H1 (cell line): Measurements from ENCODE around the gene DIDO1. TPM values are rescaled to one million over a fixed set of nuclear protein-coding genes. Genes with fewer than 3 reads are reported as not detected.

ENCODE experiments used
- CTCF ChIA-PET: fragments of 300-600 bp; sonication (Branson Sonifier 250); formaldehyde crosslinking; loops from one replicate; lab custom pipeline; 2021; ENCODE audit not compliant: partially characterized antibody; lab: Charles Lee
- POLR2A ChIA-PET: fragments of 300-600 bp; sonication (Branson Sonifier 250); formaldehyde crosslinking; loops from one replicate; lab custom pipeline; 2021; ENCODE audit warnings: inconsistent platforms; ENCODE audit not compliant: partially characterized antibody; lab: Charles Lee
- DNase-seq, 2 experiments: peaks; one replicate each; pipeline versions ENCODE4 v3.0.0 to v3.0.0-alpha.2; 2010 to 2022; ENCODE audit warnings: low spot score in 2 of 2, low read depth in 1 of 2, mixed read lengths in 1 of 2
- FAIRE-seq: peaks from 2 replicates; lab custom pipeline; 2011; peaks lifted over from hg19 to GRCh38; lab: Jason Lieb, UNC
- H2AFZ ChIP-seq: 2 replicates; pipeline ENCODE4 v1.8.1; 2012; ENCODE audit warnings: low read length, inconsistent platforms
- H2AK5ac ChIP-seq: 2 replicates; pipeline ENCODE4 v1.6.1; 2013; ENCODE audit warnings: low read depth, low read length
- H2BK120ac ChIP-seq: replicated peaks from 2 replicates; pipeline ENCODE3; 2013; ENCODE audit warnings: low read depth, low read length, inconsistent platforms
- H2BK12ac ChIP-seq: 2 replicates; pipeline ENCODE4 v1.6.1; 2013; ENCODE audit warnings: low read depth, low read length
- H2BK15ac ChIP-seq: 2 replicates; pipeline ENCODE4 v1.6.1; 2013; ENCODE audit warnings: low read length
- H2BK20ac ChIP-seq: 2 replicates; pipeline ENCODE4 v1.6.1; 2013; ENCODE audit warnings: low read length
- H2BK5ac ChIP-seq: 2 replicates; pipeline ENCODE4 v1.6.1; 2013; ENCODE audit warnings: low read depth, low read length
- H3K14ac ChIP-seq: 2 replicates; pipeline ENCODE4 v1.6.1; 2013; ENCODE audit warnings: inconsistent platforms; ENCODE audit not compliant: insufficient read length
- H3K18ac ChIP-seq: 2 replicates; pipeline ENCODE4 v1.6.1; 2013; ENCODE audit warnings: low read length; ENCODE audit errors: extremely low read depth
- H3K23ac ChIP-seq: 2 replicates; pipeline ENCODE4 v1.6.1; 2013; ENCODE audit warnings: inconsistent platforms; ENCODE audit not compliant: insufficient read length
- H3K23me2 ChIP-seq: 2 replicates; pipeline ENCODE4 v1.6.1; 2013; ENCODE audit warnings: low read depth, low read length
- H3K27ac ChIP-seq: 2 replicates; pipeline ENCODE4 v1.6.1; 2011; ENCODE audit warnings: low read depth, low read length, inconsistent platforms
- H3K27me3 ChIP-seq, 4 experiments: replicated peaks in 1 of 4; 1 replicate in 1 of 4; 2 replicates in 3 of 4; pipeline versions ENCODE4 v1.6.1 to v1.8.1; 2011 to 2013; ENCODE audit warnings: low read length in 3 of 4, mild to moderate bottlenecking in 3 of 4, inconsistent platforms in 2 of 4, mixed read lengths in 2 of 4, moderate library complexity in 1 of 4; ENCODE audit not compliant: control insufficient read depth in 3 of 4, insufficient read depth in 3 of 4; ENCODE audit errors: extremely low read depth in 1 of 4
- H3K36me3 ChIP-seq, 4 experiments: 2 replicates each; pipeline versions ENCODE4 v1.6.1 to v1.8.1; 2011 to 2013; ENCODE audit warnings: mild to moderate bottlenecking in 4 of 4, low read length in 3 of 4, moderate library complexity in 2 of 4, control low read depth in 1 of 4, inconsistent platforms in 1 of 4; ENCODE audit not compliant: insufficient read depth in 4 of 4, control insufficient read depth in 2 of 4
- H3K4ac ChIP-seq: replicated peaks from 2 replicates; pipeline ENCODE3; 2013; ENCODE audit warnings: low read length, low read depth, mixed read lengths, inconsistent platforms; ENCODE audit not compliant: insufficient read length
- H3K4me1 ChIP-seq, 4 experiments: replicated peaks in 1 of 4; 1 replicate in 1 of 4; 2 replicates in 3 of 4; pipeline versions ENCODE4 v1.6.1 to v1.8.1; 2011 to 2013; ENCODE audit warnings: low read length in 3 of 4, inconsistent platforms in 2 of 4, mixed read lengths in 1 of 4; ENCODE audit not compliant: insufficient read depth in 4 of 4, control insufficient read depth in 3 of 4
- H3K4me2 ChIP-seq, 2 experiments: 2 replicates each; pipeline versions ENCODE4 v1.6.1 to v1.8.1; 2011 to 2013; ENCODE audit warnings: low read depth in 2 of 2, low read length in 2 of 2, control low read depth in 1 of 2, inconsistent platforms in 1 of 2, mild to moderate bottlenecking in 1 of 2; ENCODE audit not compliant: insufficient read depth in 1 of 2
- H3K4me3 ChIP-seq, 4 experiments: fragments of 200-600, 300-600 bp in 1 of 4; sonication (generic), shearing (Covaris generic), sonication (Bioruptor Twin) in 1 of 4; 2 replicates each; pipeline versions ENCODE4 v1.5.1 to v1.8.1; 2011 to 2016; ENCODE audit warnings: low read length in 4 of 4, low read depth in 3 of 4, control low read depth in 2 of 4, inconsistent platforms in 2 of 4, mild to moderate bottlenecking in 2 of 4, mixed read lengths in 1 of 4, moderate library complexity in 1 of 4; ENCODE audit not compliant: insufficient read depth in 2 of 4; ENCODE audit errors: extremely low read depth in 1 of 4
- H3K56ac ChIP-seq: replicated peaks from 2 replicates; pipeline ENCODE3; 2013; ENCODE audit warnings: low read depth, mild to moderate bottlenecking, mixed read lengths, low read length, inconsistent platforms; ENCODE audit not compliant: insufficient read length
- H3K79me1 ChIP-seq: 2 replicates; pipeline ENCODE4 v1.6.1; 2013; ENCODE audit warnings: low read depth, low read length, control low read depth
- H3K79me2 ChIP-seq, 2 experiments: 2 replicates each; pipeline versions ENCODE4 v1.6.1 to v1.8.1; 2012 to 2013; ENCODE audit warnings: low read length in 2 of 2, mild to moderate bottlenecking in 2 of 2, inconsistent platforms in 1 of 2; ENCODE audit not compliant: insufficient read depth in 2 of 2, control insufficient read depth in 1 of 2
- H3K9ac ChIP-seq, 4 experiments: replicated peaks in 1 of 4; 1 replicate in 1 of 4; 2 replicates in 3 of 4; pipeline versions ENCODE4 v1.6.1 to v1.8.1; 2011 to 2013; ENCODE audit warnings: low read depth in 3 of 4, low read length in 3 of 4, control low read depth in 2 of 4, mild to moderate bottlenecking in 2 of 4, moderate library complexity in 2 of 4, inconsistent platforms in 1 of 4; ENCODE audit errors: extremely low read depth in 1 of 4
- H3K9me3 ChIP-seq, 2 experiments: 2 replicates each; pipeline versions ENCODE4 v1.6.1 to v1.8.1; 2012 to 2013; ENCODE audit warnings: mild to moderate bottlenecking in 2 of 2, moderate library complexity in 2 of 2, control low read depth in 1 of 2, inconsistent platforms in 1 of 2, low read depth in 1 of 2, low read length in 1 of 2, mixed read lengths in 1 of 2; ENCODE audit not compliant: insufficient read depth in 2 of 2
- H4K20me1 ChIP-seq, 2 experiments: replicated peaks in 1 of 2; 2 replicates each; pipeline versions ENCODE3 to v1.8.1; 2011 to 2013; ENCODE audit warnings: inconsistent platforms in 2 of 2, low read length in 2 of 2, mild to moderate bottlenecking in 1 of 2; ENCODE audit not compliant: insufficient read depth in 2 of 2, control insufficient read depth in 1 of 2
- H4K5ac ChIP-seq: 2 replicates; pipeline ENCODE4 v1.6.1; 2013; ENCODE audit warnings: low read length, low read depth, mixed read lengths, inconsistent platforms; ENCODE audit not compliant: insufficient read length
- H4K8ac ChIP-seq: 2 replicates; pipeline ENCODE4 v1.8.0; 2013; ENCODE audit warnings: mild to moderate bottlenecking, moderate library complexity, low read length, inconsistent platforms; ENCODE audit not compliant: insufficient read depth; ENCODE audit errors: extremely low read depth
- H4K91ac ChIP-seq: replicated peaks from 2 replicates; pipeline ENCODE3; 2013; ENCODE audit warnings: low read length, mixed read lengths, inconsistent platforms; ENCODE audit not compliant: insufficient read length
- ASH2L ChIP-seq: fragments of 200-600, 300-600 bp; sonication (generic); IDR thresholded peaks from one replicate; pipeline ENCODE4 v1.7.1; 2017; ENCODE audit warnings: low read length
- CBX5 ChIP-seq: fragments of 300-800, 300-1000 bp; sonication (generic); IDR thresholded peaks from 2 replicates; pipeline ENCODE4 v1.7.1; 2016; ENCODE audit warnings: antibody characterized with exemption, low read length, low read depth
- CBX8 ChIP-seq: fragments of 300-800, 300-1000 bp; sonication (generic); IDR thresholded peaks from 2 replicates; pipeline ENCODE4 v1.7.1; 2016; ENCODE audit warnings: low read depth, low read length, borderline replicate concordance
- CEBPB ChIP-seq: IDR thresholded peaks from 2 replicates; pipeline ENCODE4 v1.6.1; 2012; ENCODE audit warnings: low read depth, low read length
- EZH2 ChIP-seq: fragments of 200-600 bp; sonication (generic); IDR thresholded peaks from 2 replicates; pipeline ENCODE4 v1.7.1; 2012; ENCODE audit warnings: low read depth, mild to moderate bottlenecking, moderate library complexity, low read length, inconsistent platforms; ENCODE audit not compliant: severe bottlenecking
- JUN ChIP-seq: IDR thresholded peaks from 2 replicates; pipeline ENCODE4 v1.6.1; 2011; ENCODE audit warnings: low read depth, mild to moderate bottlenecking, improper control_type of control experiment, low read length
- NRF1 ChIP-seq: IDR thresholded peaks from 2 replicates; pipeline ENCODE4 v1.6.1; 2011; ENCODE audit warnings: mild to moderate bottlenecking, low read depth, low read length, improper control_type of control experiment
- PHF8 ChIP-seq: fragments of 200-600 bp; sonication (generic); conservative IDR thresholded peaks from 2 replicates; pipeline ENCODE4 v1.7.1; 2012; ENCODE audit warnings: low read depth, mild to moderate bottlenecking, inconsistent platforms, low read length, moderate library complexity
- POU5F1 ChIP-seq: IDR thresholded peaks from 2 replicates; pipeline ENCODE4 v1.6.1; 2011; ENCODE audit warnings: low read depth, mild to moderate bottlenecking, low read length, moderate library complexity
- SAP30 ChIP-seq: fragments of 300-600 bp; sonication (generic); IDR thresholded peaks from 2 replicates; pipeline ENCODE4 v1.7.1; 2012; ENCODE audit warnings: low read length, moderate library complexity, mild to moderate bottlenecking, inconsistent platforms; ENCODE audit not compliant: insufficient read depth, insufficient replicate concordance
- SRF ChIP-seq: IDR thresholded peaks from 2 replicates; pipeline ENCODE4 v1.6.1; 2011; ENCODE audit warnings: mild to moderate bottlenecking, low read depth, low read length, moderate library complexity
- YY1 ChIP-seq: IDR thresholded peaks from 2 replicates; pipeline ENCODE4 v1.6.1; 2011; ENCODE audit warnings: low read depth, mild to moderate bottlenecking, low read length
- WGBS, 2 experiments: shearing (Covaris generic) in 1 of 2; methylation state at CpG; one replicate each; pipeline versions ENCODE4 v1.1.6 to v1.1.7; 2013 to 2015; ENCODE audit warnings: low lambda C conversion rate in 2 of 2, mixed read lengths in 2 of 2, inconsistent platforms in 1 of 2, low coverage in 1 of 2, missing lambda C conversion rate in 1 of 2; ENCODE audit not compliant: insufficient replicate concordance in 2 of 2, insufficient coverage in 1 of 2, insufficient read length in 1 of 2; ENCODE audit errors: extremely low coverage in 1 of 2, missing lambda C conversion rate in 1 of 2; 5-methylcytosine and 5-hydroxymethylcytosine counted together
- polyA plus RNA-seq, 7 experiments: library from polyadenylated mRNA; depleted of rRNA in 3 of 7; stranded (reverse) in 5 of 7; unstranded in 2 of 7; fragments of >200 nt in 5 of 7; fragments of 200-250 nt in 2 of 7; gene quantifications; 1 replicate in 5 of 7; 2 replicates in 1 of 7; 4 replicates in 1 of 7; pipeline versions ENCODE4 v1.2.1 to v1.2.3, GENCODE V29; 2011 to 2013; ENCODE audit warnings: missing spikeins in 2 of 7, mixed read lengths in 2 of 7
- total RNA-seq: library from RNA; stranded (reverse); fragmentation: NEBNext Ultra II Directional; extraction: Animal tissue kit (Norgen Biotek cat#: 25700); gene quantifications from 2 replicates; pipeline ENCODE4 v1.2.1, GENCODE V29; 2021

The DIDO1 gene
- total and polyA plus RNA-seq, 2 of the 8 experiments (the other 6 are each of a cell fraction or from before 2014, with no cell fraction given), result 53.6 to 82.8 TPM

DNA sequence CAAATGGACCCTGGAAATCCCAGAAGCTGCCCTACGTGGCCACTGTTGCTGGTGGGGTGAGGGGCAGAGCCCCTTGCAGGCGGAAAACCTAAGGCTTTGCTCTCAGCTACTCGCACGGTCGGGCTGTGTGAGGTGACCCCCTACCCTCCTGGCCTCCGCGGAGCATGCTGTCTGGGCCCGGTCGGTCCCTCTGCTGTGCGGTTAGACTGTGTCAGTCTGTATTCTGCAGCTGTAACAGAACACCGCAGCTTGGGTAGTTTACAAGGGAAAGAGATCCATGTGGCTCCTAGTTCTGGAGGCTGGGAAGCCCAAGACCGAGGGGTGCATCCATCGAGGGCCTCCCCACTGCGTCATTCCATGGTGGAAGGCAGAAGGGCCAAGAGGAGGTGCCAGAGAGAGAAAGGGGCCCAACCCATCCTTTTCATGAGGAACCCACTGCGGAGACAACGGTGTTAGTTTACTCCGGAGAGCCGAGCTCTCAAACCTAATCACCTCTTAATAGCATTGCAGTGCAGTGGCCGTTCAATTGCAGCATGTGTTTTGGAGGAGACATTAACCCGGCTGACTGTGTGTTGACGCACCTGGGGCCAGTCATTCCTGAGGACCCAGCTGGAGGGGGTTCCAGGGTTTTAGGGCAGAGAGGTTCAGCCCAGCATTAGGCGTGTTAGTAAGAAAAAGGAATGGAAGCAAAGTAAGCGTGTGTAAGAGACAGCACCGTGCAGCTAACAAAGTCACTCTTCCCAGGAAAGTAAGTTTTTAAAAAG lies 91.2 kb downstream of the DIDO1 start:
- H3K79me2 ChIP-seq, result no peaks in the 10 kb centered on the region
- H3K56ac ChIP-seq, result no peak overlapping the region
- H4K5ac ChIP-seq, result no peak overlapping the region
- no peak overlapping the region for H2BK15ac ChIP-seq
- H3K36me3 ChIP-seq, result peaks cover 0 to 22% (median 4%) of the 10 kb centered on the region in 4 experiments; a peak in 5 of 8 replicates
- no peaks in the 10 kb centered on the region for H3K79me1 ChIP-seq
- no peak overlapping the region for H3K4ac ChIP-seq
- CTCF ChIA-PET, result interaction anchor here (0.7 to 2.1 kb wide), 7 partner anchors 10 to 388 kb away, joined by 3 to 9 read pairs (median 4); no protein-coding TSS in a partner anchor
- no peak overlapping the region for H3K27ac ChIP-seq
- no peak overlapping the region for H3K23ac ChIP-seq
- H3K4me2 ChIP-seq, result no peak overlapping the region
- no peak overlapping the region for H2BK12ac ChIP-seq
- no peak overlapping the region for H3K9ac ChIP-seq
- H2BK5ac ChIP-seq, result no peak overlapping the region
- H2AK5ac ChIP-seq, result no peak overlapping the region
- no peak overlapping the region for H4K8ac ChIP-seq
- FAIRE-seq (no peak), DNase-seq (no peak)
- peaks cover 0 to 10% (median 0%) of the 10 kb centered on the region in 4 experiments; a peak in 2 of 7 replicates for H3K4me1 ChIP-seq
- H3K27me3 ChIP-seq, result no peaks in the 10 kb centered on the region
- H3K14ac ChIP-seq, result no peak overlapping the region
- no peak overlapping the region for H2BK20ac ChIP-seq
- H4K20me1 ChIP-seq, result no peaks in the 10 kb centered on the region
- WGBS, 2 experiments, result 95% methylated on average over 21 of the region's 24 CpGs; no CpG with 5 or more reads in 1 of the 2 experiments
- H3K4me3 ChIP-seq, result no peak overlapping the region
- no peak overlapping the region for H2AFZ ChIP-seq
- no peak overlapping the region for H3K18ac ChIP-seq
- no peak overlapping the region for H4K91ac ChIP-seq
- no peaks in the 10 kb centered on the region for H3K23me2 ChIP-seq
- POLR2A ChIA-PET, result interaction anchor here (1.2 to 2.6 kb wide), 4 partner anchors 10 to 20 kb away, joined by 3 to 11 read pairs (median 6); no protein-coding TSS in a partner anchor
- no peaks in the 10 kb centered on the region for H3K9me3 ChIP-seq
- no peak overlapping the region for H2BK120ac ChIP-seq
- TF ChIP-seq SAP30, result no peak
- TF ChIP-seq POU5F1, result no peak
- TF ChIP-seq EZH2, result no peak
- no peak for TF ChIP-seq CBX5
- no peak for TF ChIP-seq JUN
- no peak for TF ChIP-seq PHF8
- TF ChIP-seq CBX8, result no peak
- TF ChIP-seq ASH2L, result no peak
- TF ChIP-seq SRF, result no peak
- no peak for TF ChIP-seq YY1
- TF ChIP-seq NRF1, result no peak
- TF ChIP-seq CEBPB, result no peak
